GM12873 (cell line): ENCODE results near the gene GPR146.

Source experiments
- TF ChIP-seq, protein P1 (sequence below): IDR thresholded peaks from 2 replicates; pipeline ENCODE4 v1.5.1; 2012; ENCODE audit warnings: low read depth, mild to moderate bottlenecking, moderate library complexity, low read length, control low read depth; ENCODE audit not compliant: insufficient read depth; ENCODE audit errors: missing control alignments

GPR146 gene

GRCh38 chr7:1011297-1012003 is 32.9 kb upstream of the GPR146 start:
- TF ChIP-seq, protein P1, sequence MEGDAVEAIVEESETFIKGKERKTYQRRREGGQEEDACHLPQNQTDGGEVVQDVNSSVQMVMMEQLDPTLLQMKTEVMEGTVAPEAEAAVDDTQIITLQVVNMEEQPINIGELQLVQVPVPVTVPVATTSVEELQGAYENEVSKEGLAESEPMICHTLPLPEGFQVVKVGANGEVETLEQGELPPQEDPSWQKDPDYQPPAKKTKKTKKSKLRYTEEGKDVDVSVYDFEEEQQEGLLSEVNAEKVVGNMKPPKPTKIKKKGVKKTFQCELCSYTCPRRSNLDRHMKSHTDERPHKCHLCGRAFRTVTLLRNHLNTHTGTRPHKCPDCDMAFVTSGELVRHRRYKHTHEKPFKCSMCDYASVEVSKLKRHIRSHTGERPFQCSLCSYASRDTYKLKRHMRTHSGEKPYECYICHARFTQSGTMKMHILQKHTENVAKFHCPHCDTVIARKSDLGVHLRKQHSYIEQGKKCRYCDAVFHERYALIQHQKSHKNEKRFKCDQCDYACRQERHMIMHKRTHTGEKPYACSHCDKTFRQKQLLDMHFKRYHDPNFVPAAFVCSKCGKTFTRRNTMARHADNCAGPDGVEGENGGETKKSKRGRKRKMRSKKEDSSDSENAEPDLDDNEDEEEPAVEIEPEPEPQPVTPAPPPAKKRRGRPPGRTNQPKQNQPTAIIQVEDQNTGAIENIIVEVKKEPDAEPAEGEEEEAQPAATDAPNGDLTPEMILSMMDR = no peak

GRCh38 chr7:1012004-1012715 is 32.2 kb upstream of the GPR146 start:
- TF ChIP-seq, protein P1 = no peak

DNA sequence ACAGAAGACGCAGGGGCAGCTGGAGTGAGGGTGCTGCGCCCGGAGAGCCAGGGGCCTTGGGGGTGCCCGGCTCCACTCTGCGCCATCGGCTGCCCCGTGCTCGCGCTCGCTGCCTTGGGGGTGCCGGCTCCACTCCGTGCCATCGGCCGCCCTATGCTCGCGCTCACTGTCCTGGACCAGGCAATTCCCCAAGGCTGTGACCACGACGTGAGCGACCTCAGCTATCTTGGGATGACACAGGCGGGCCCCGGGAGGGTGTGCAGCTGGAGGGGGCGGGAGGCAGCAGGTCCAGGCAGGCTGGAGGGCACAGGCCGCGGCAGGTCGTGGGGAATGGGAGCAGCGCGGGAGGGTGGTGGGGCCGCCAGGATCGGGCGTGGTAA is 31.6 kb upstream of the GPR146 start:
- TF ChIP-seq, protein P1 = no peak

- TF ChIP-seq, protein P1 = no peak
These were observed 30.8 kb upstream of the GPR146 start for GRCh38 chr7:1013581-1013980.

- TF ChIP-seq, protein P1 = no peak
These were observed 29.7 kb upstream of the GPR146 start for GRCh38 chr7:1014681-1015080.

GRCh38 chr7:1015196-1016121 is 28.9 kb upstream of the GPR146 start:
- TF ChIP-seq, protein P1 = no peak
